ENCODE results near the gene TRAPPC4. TPM values are rescaled to one million over a fixed set of nuclear protein-coding genes. Genes with fewer than 3 reads are reported as not detected.

TRAPPC4 gene
- polyA plus RNA-seq, 1 of the 3 experiments (the other 2 are of a cell fraction), result 368 TPM

GRCh38 chr11:119021631-119022030 is 3.1 kb downstream of the TRAPPC4 start:
- TF ChIP-seq RAD21 (IDR thresholded peaks at IDR 0.05; ENCODE audit: low read length) (no peak), REST (IDR thresholded peaks at IDR 0.05; ENCODE audit: low read depth, low read length) (no peak), USF1 (IDR thresholded peaks at IDR 0.05; ENCODE audit: borderline replicate concordance, low read depth) (no peak), YY1 (IDR thresholded peaks at IDR 0.05; ENCODE audit: low read depth) (no peak), EZH2phosphoT487 (IDR thresholded peaks at IDR 0.05; ENCODE audit: borderline replicate concordance, low read depth) (no peak), RFX5 (IDR thresholded peaks at IDR 0.05; ENCODE audit: low read length) (no peak), CHD2 (IDR thresholded peaks at IDR 0.05; ENCODE audit: low read length, partially characterized antibody) (no peak), FOSL2 (IDR thresholded peaks at IDR 0.05; ENCODE audit: borderline replicate concordance, low read depth) (no peak), EP300 (IDR thresholded peaks at IDR 0.05; ENCODE audit: borderline replicate concordance in 1 of 2, low read depth in 1 of 2, low read length in 1 of 2) (no peak), TCF12 (IDR thresholded peaks at IDR 0.05) (no peak), JUND (IDR thresholded peaks at IDR 0.05) (no peak), TEAD4 (IDR thresholded peaks at IDR 0.05; ENCODE audit: borderline replicate concordance, insufficient read depth) (no peak)
- Histone ChIP-seq H3K79me2 (ENCODE audit: insufficient read depth) (peaks cover 56% of the 10 kb centered on the region), H2AFZ (ENCODE audit: low read depth) (no peak overlapping the region), H3K27ac (ENCODE audit: low read depth in 2 of 2, low read length in 1 of 2) (no peak overlapping the region), H3K9ac (no peak overlapping the region), H3K36me3 (replicated peaks in 1 of 2; ENCODE audit: control insufficient read depth in 1 of 2, insufficient read depth in 2 of 2, low read length in 1 of 2) (peaks cover 32 to 44% of the 10 kb centered on the region in 2 experiments), H3K4me2 (no peak overlapping the region), H3K9me3 (no peaks in the 10 kb centered on the region), H3F3A (replicated peaks; ENCODE audit: insufficient read depth) (peaks cover 18% of the 10 kb centered on the region), H3K4me3 (ENCODE audit: low read depth in 2 of 2, low read length in 1 of 2) (no peak overlapping the region), H4K20me1 (ENCODE audit: insufficient read depth) (peaks cover 6% of the 10 kb centered on the region; the same call in 1 of the 2 replicates), H3K4me1 (ENCODE audit: control insufficient read depth in 1 of 2, insufficient read depth in 2 of 2, low read depth in 1 of 2, low read length in 1 of 2) (peaks cover 8 to 21% of the 10 kb centered on the region in 2 experiments), H3K27me3 (ENCODE audit: insufficient read depth) (no peaks in the 10 kb centered on the region), H3K9me2 (no peaks in the 10 kb centered on the region)
- WGBS (ENCODE audit: low lambda C conversion rate), result 95% methylated on average over 5 of the region's 5 CpGs
- POLR2A ChIA-PET, result no interaction called here
- CTCF ChIA-PET, result interaction anchor here (1.1 to 4.2 kb wide), 2 partner anchors 8 to 92 kb away, joined by 3 to 16 read pairs; partner anchors contain the start of gene SLC37A4
- no peak for DNase-seq

GRCh38 chr11:119023741-119024140 is 5.2 kb downstream of the TRAPPC4 start:
- Histone ChIP-seq H3K4me1 (ENCODE audit: control insufficient read depth in 1 of 2, insufficient read depth in 2 of 2, low read depth in 1 of 2, low read length in 1 of 2) (peaks cover 6 to 16% of the 10 kb centered on the region in 2 experiments), H2AFZ (ENCODE audit: low read depth) (no peak overlapping the region), H3K4me3 (ENCODE audit: low read depth in 2 of 2, low read length in 1 of 2) (no peak overlapping the region), H3K27me3 (ENCODE audit: insufficient read depth) (no peaks in the 10 kb centered on the region), H3K4me2 (no peak overlapping the region), H3K27ac (ENCODE audit: low read depth in 2 of 2, low read length in 1 of 2) (peak overlapping the region in 1 of 2 experiments; percentile 27; a peak in 1 of 4 replicates), H3F3A (replicated peaks; ENCODE audit: insufficient read depth) (peaks cover 12% of the 10 kb centered on the region), H3K9me3 (no peaks in the 10 kb centered on the region), H3K9me2 (no peaks in the 10 kb centered on the region), H4K20me1 (ENCODE audit: insufficient read depth) (peaks cover 6% of the 10 kb centered on the region; the same call in 1 of the 2 replicates), H3K9ac (no peak overlapping the region), H3K36me3 (replicated peaks in 1 of 2; ENCODE audit: control insufficient read depth in 1 of 2, insufficient read depth in 2 of 2, low read length in 1 of 2) (peaks cover 24 to 42% of the 10 kb centered on the region in 2 experiments), H3K79me2 (ENCODE audit: insufficient read depth) (peaks cover 40% of the 10 kb centered on the region)
- ChIA-PET CTCF (interaction anchor here (1.3 to 2.0 kb wide), 3 partner anchors 8 to 113 kb away, joined by 3 to 6 read pairs (median 4); no protein-coding TSS in a partner anchor), POLR2A (interaction anchor here (0.6 kb wide), 1 partner anchor 645 kb away, joined by 3 read pairs; no protein-coding TSS in a partner anchor)
- no peak for DNase-seq
- TF ChIP-seq TEAD4 (IDR thresholded peaks at IDR 0.05; ENCODE audit: borderline replicate concordance, insufficient read depth) (no peak), CTCF (IDR thresholded peaks at IDR 0.05) (no peak), RCOR1 (IDR thresholded peaks at IDR 0.05; ENCODE audit: low read length) (no peak), YY1 (IDR thresholded peaks at IDR 0.05; ENCODE audit: low read depth) (no peak), TAF1 (IDR thresholded peaks at IDR 0.05; ENCODE audit: borderline replicate concordance, low read depth, low read length) (no peak), FOSL2 (IDR thresholded peaks at IDR 0.05; ENCODE audit: borderline replicate concordance, low read depth) (no peak), EP300 (IDR thresholded peaks at IDR 0.05; ENCODE audit: borderline replicate concordance in 1 of 2, low read depth in 1 of 2, low read length in 1 of 2) (no peak), JUND (IDR thresholded peaks at IDR 0.05) (no peak), RFX5 (IDR thresholded peaks at IDR 0.05; ENCODE audit: low read length) (no peak), RXRA (IDR thresholded peaks at IDR 0.05; ENCODE audit: borderline replicate concordance, low read depth) (no peak), USF1 (IDR thresholded peaks at IDR 0.05; ENCODE audit: borderline replicate concordance, low read depth) (no peak), SMC3 (IDR thresholded peaks at IDR 0.05; ENCODE audit: low read depth, low read length) (no peak), PBX3 (IDR thresholded peaks at IDR 0.05) (no peak)

Data from SK-N-SH (cell line).